ENCODE measurements around the gene RABAC1.

DNA sequence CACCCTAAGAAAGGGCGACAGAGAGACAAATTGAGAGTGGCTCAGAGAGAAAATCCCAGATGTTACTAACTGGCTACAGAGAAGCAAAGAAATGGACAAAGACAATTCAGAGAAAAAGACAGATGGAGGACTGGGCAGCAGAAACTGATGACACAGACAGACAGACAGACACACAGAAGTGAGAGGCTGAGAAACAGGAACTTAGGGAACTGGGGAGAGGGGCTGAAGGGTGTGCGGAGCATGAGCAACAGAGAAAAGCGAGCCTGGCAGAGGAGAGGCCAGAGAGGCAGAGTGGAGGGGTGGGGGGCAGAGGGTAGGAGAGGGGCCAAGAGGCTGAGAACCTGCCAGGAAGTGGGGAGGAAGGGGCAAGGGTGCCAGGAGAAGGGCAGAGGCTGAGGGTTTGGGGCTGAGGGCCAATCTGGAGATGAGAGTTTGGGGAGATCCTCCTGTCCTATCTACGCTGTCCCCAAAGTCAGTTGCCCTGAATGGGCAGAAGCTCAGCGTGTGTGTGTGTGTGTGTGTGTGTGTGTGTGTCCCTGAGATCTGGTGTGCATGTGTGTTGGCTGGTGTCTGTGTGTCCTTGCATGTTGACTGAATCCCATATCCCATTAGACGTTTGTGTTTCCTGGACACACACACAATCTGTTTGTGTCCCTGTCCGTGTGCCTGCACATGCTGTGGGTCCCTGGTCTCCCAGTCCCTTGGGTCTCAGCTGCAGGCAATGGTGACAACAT, 25.3 kb downstream of the RABAC1 start:
- TF ChIP-seq, protein P1, sequence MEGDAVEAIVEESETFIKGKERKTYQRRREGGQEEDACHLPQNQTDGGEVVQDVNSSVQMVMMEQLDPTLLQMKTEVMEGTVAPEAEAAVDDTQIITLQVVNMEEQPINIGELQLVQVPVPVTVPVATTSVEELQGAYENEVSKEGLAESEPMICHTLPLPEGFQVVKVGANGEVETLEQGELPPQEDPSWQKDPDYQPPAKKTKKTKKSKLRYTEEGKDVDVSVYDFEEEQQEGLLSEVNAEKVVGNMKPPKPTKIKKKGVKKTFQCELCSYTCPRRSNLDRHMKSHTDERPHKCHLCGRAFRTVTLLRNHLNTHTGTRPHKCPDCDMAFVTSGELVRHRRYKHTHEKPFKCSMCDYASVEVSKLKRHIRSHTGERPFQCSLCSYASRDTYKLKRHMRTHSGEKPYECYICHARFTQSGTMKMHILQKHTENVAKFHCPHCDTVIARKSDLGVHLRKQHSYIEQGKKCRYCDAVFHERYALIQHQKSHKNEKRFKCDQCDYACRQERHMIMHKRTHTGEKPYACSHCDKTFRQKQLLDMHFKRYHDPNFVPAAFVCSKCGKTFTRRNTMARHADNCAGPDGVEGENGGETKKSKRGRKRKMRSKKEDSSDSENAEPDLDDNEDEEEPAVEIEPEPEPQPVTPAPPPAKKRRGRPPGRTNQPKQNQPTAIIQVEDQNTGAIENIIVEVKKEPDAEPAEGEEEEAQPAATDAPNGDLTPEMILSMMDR (conservative IDR thresholded peaks at IDR 0.05; ENCODE audit: low read depth in 2 of 2): no peak
- TF ChIP-seq POLR2AphosphoS5 (IDR thresholded peaks at IDR 0.05; ENCODE audit: low read depth): no peak
- TF ChIP-seq ZNF114 (CRISPR knock-in tag; IDR thresholded peaks at IDR 0.05): no peak
- peak; percentile 55 for TF ChIP-seq EZH2 (IDR thresholded peaks at IDR 0.05; ENCODE audit: low read depth, unreplicated experiment)
- TF ChIP-seq, protein P2, sequence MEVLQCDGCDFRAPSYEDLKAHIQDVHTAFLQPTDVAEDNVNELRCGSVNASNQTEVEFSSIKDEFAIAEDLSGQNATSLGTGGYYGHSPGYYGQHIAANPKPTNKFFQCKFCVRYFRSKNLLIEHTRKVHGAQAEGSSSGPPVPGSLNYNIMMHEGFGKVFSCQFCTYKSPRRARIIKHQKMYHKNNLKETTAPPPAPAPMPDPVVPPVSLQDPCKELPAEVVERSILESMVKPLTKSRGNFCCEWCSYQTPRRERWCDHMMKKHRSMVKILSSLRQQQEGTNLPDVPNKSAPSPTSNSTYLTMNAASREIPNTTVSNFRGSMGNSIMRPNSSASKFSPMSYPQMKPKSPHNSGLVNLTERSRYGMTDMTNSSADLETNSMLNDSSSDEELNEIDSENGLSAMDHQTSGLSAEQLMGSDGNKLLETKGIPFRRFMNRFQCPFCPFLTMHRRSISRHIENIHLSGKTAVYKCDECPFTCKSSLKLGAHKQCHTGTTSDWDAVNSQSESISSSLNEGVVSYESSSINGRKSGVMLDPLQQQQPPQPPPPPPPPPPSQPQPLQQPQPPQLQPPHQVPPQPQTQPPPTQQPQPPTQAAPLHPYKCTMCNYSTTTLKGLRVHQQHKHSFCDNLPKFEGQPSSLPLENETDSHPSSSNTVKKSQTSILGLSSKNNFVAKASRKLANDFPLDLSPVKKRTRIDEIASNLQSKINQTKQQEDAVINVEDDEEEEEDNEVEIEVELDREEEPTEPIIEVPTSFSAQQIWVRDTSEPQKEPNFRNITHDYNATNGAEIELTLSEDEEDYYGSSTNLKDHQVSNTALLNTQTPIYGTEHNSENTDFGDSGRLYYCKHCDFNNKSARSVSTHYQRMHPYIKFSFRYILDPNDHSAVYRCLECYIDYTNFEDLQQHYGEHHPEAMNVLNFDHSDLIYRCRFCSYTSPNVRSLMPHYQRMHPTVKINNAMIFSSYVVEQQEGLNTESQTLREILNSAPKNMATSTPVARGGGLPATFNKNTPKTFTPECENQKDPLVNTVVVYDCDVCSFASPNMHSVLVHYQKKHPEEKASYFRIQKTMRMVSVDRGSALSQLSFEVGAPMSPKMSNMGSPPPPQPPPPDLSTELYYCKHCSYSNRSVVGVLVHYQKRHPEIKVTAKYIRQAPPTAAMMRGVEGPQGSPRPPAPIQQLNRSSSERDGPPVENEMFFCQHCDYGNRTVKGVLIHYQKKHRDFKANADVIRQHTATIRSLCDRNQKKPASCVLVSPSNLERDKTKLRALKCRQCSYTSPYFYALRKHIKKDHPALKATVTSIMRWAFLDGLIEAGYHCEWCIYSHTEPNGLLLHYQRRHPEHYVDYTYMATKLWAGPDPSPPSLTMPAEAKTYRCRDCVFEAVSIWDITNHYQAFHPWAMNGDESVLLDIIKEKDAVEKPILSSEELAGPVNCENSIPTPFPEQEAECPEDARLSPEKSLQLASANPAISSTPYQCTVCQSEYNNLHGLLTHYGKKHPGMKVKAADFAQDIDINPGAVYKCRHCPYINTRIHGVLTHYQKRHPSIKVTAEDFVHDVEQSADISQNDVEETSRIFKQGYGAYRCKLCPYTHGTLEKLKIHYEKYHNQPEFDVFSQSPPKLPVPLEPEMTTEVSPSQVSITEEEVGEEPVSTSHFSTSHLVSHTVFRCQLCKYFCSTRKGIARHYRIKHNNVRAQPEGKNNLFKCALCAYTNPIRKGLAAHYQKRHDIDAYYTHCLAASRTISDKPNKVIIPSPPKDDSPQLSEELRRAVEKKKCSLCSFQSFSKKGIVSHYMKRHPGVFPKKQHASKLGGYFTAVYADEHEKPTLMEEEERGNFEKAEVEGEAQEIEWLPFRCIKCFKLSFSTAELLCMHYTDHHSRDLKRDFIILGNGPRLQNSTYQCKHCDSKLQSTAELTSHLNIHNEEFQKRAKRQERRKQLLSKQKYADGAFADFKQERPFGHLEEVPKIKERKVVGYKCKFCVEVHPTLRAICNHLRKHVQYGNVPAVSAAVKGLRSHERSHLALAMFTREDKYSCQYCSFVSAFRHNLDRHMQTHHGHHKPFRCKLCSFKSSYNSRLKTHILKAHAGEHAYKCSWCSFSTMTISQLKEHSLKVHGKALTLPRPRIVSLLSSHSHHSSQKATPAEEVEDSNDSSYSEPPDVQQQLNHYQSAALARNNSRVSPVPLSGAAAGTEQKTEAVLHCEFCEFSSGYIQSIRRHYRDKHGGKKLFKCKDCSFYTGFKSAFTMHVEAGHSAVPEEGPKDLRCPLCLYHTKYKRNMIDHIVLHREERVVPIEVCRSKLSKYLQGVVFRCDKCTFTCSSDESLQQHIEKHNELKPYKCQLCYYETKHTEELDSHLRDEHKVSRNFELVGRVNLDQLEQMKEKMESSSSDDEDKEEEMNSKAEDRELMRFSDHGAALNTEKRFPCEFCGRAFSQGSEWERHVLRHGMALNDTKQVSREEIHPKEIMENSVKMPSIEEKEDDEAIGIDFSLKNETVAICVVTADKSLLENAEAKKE (CRISPR knock-in tag; IDR thresholded peaks at IDR 0.05): no peak
- TF ChIP-seq CREB1 (CRISPR knock-in tag; IDR thresholded peaks at IDR 0.05; ENCODE audit: low read depth): no peak
- no peak for TF ChIP-seq EZH2phosphoT487 (IDR thresholded peaks at IDR 0.05; ENCODE audit: unreplicated experiment)
- no peak for TF ChIP-seq JUNB (IDR thresholded peaks at IDR 0.05; ENCODE audit: unreplicated experiment)
- no peak for TF ChIP-seq STAT1 (IDR thresholded peaks at IDR 0.05; ENCODE audit: unreplicated experiment)
- TF ChIP-seq, protein P3, sequence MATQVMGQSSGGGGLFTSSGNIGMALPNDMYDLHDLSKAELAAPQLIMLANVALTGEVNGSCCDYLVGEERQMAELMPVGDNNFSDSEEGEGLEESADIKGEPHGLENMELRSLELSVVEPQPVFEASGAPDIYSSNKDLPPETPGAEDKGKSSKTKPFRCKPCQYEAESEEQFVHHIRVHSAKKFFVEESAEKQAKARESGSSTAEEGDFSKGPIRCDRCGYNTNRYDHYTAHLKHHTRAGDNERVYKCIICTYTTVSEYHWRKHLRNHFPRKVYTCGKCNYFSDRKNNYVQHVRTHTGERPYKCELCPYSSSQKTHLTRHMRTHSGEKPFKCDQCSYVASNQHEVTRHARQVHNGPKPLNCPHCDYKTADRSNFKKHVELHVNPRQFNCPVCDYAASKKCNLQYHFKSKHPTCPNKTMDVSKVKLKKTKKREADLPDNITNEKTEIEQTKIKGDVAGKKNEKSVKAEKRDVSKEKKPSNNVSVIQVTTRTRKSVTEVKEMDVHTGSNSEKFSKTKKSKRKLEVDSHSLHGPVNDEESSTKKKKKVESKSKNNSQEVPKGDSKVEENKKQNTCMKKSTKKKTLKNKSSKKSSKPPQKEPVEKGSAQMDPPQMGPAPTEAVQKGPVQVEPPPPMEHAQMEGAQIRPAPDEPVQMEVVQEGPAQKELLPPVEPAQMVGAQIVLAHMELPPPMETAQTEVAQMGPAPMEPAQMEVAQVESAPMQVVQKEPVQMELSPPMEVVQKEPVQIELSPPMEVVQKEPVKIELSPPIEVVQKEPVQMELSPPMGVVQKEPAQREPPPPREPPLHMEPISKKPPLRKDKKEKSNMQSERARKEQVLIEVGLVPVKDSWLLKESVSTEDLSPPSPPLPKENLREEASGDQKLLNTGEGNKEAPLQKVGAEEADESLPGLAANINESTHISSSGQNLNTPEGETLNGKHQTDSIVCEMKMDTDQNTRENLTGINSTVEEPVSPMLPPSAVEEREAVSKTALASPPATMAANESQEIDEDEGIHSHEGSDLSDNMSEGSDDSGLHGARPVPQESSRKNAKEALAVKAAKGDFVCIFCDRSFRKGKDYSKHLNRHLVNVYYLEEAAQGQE (IDR thresholded peaks at IDR 0.05; ENCODE audit: unreplicated experiment): no peak
- TF ChIP-seq, protein P4, sequence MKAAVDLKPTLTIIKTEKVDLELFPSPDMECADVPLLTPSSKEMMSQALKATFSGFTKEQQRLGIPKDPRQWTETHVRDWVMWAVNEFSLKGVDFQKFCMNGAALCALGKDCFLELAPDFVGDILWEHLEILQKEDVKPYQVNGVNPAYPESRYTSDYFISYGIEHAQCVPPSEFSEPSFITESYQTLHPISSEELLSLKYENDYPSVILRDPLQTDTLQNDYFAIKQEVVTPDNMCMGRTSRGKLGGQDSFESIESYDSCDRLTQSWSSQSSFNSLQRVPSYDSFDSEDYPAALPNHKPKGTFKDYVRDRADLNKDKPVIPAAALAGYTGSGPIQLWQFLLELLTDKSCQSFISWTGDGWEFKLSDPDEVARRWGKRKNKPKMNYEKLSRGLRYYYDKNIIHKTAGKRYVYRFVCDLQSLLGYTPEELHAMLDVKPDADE (IDR thresholded peaks at IDR 0.05): no peak
